ENCODE data around the gene BARHL2.

The BARHL2 gene

DNA sequence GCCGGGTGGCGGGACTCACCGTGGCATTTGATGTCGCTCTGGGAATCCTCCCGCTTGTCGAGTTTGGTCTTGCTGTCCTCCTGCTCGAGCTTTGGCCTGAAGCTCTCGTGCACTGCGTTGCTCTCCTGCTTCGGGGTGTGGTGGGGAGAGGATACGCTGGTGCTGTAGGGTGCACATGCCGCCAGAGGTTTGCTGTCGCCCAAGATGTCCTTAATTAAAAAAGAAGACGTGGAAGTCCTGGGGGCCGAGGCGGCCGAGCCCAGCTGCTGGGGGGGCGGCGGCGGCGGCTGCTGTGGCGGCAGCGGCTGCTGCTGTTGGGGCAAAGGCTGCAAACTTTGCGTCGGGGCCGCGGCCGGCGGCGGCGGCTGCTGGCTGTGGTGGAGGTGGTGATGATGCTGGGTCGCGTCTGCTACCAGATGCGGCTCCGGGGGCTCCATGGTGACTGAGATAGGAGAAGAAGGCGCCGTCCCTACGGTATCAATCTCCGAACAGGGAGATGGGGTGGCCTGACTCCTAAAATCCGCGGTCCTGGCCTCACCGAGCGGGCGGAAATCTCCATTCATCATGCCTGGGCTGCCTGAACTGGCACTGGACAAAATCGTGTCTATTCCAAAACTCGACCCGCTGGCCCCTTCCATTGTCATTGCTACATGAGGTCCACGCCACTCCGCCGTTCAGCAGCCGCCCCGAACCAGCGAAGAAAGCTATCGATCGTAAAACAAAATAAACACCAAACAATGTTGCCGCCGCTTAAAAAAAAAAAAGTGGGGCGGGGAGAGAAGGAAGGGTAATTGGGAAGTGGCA is at the start of gene BARHL2:
BARHL2 (minus strand) TSS at position 751 of the 804 bp plus-strand sequence; CDS start at position 644, 107 bp downstream.
- Histone ChIP-seq H3K27me3 (ENCODE audit: control insufficient read depth in 5 of 5, insufficient read depth in 4 of 5, low read length in 5 of 5) (peaks cover 70 to 89% (median 75%) of the 10 kb centered on the region in 5 donors), H3K4me1 (ENCODE audit: control insufficient read depth in 5 of 5, insufficient read depth in 5 of 5, low read length in 5 of 5) (peaks cover 0 to 38% (median 30%) of the 10 kb centered on the region in 5 donors), H3K36me3 (ENCODE audit: control insufficient read depth in 5 of 5, insufficient read depth in 5 of 5, low read length in 5 of 5) (no peaks in the 10 kb centered on the region), H3K27ac (ENCODE audit: low read depth, low read length) (no peak within 1 kb of the TSS), H3K9ac (ENCODE audit: low read length in 5 of 5) (no peak within 1 kb of the TSS), H3K9me3 (ENCODE audit: control insufficient read depth in 5 of 5, low read length in 5 of 5) (peaks cover 0 to 3% (median 0%) of the 10 kb centered on the region in 5 donors), H3K4me3 (ENCODE audit: low read depth in 1 of 5, low read length in 5 of 5) (peak within 1 kb of the TSS; percentile 50 to 66 (median 64))

DNA sequence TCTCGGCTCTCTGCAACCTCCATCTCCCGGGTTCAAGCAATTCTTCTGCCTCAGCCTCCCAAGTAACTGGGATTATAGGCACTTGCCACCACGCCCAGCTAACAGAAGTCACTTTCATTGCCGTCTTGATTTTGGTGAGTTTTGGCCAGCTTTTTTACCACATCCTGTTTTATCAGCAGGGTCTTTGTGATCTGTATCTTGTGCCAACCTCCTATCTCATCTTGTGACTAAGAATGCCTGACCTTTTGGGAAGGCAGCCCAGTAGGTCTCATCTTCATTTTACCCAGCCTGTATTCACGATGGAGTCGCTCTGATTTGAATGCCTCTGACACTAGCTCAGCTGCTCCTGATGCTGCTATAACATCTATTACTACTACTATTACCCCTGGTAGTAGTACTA is 46.8 kb upstream of the BARHL2 start:
- no peak overlapping the region for H3K9ac ChIP-seq (ENCODE audit: low read length in 5 of 5)
- H3K4me3 ChIP-seq (ENCODE audit: low read depth in 1 of 5, low read length in 5 of 5): no peak overlapping the region
- no peak overlapping the region for H3K27ac ChIP-seq (ENCODE audit: low read depth, low read length)
- H3K36me3 ChIP-seq (ENCODE audit: control insufficient read depth in 5 of 5, insufficient read depth in 5 of 5, low read length in 5 of 5): no peaks in the 10 kb centered on the region
- H3K9me3 ChIP-seq (ENCODE audit: control insufficient read depth in 5 of 5, low read length in 5 of 5): no peaks in the 10 kb centered on the region
- H3K4me1 ChIP-seq (ENCODE audit: control insufficient read depth in 5 of 5, insufficient read depth in 5 of 5, low read length in 5 of 5): peaks cover 0 to 11% (median 0%) of the 10 kb centered on the region in 5 donors
- H3K27me3 ChIP-seq (ENCODE audit: control insufficient read depth in 5 of 5, insufficient read depth in 4 of 5, low read length in 5 of 5): peaks cover 0 to 12% (median 8%) of the 10 kb centered on the region in 5 donors

DNA sequence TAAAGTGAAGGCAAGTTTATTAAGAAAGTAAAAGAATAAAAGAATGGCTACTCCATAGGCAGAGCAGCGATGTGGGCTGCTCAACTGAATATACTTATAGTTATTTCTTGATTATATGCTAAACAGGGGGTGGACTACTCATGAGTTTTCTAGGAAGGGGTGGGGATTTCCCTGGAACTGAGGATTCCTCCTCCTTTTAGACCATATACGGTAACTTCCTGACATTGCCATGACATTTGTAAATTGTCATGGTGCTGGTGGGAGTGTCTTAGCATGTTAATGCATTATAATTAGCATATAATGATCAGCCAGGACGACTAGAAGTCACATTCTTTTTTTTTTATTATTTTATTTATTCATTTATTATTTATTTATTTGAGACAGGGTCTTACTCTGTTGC is 46.4 kb upstream of the BARHL2 start:
- Histone ChIP-seq H3K9me3 (ENCODE audit: control insufficient read depth in 5 of 5, low read length in 5 of 5) (no peaks in the 10 kb centered on the region), H3K36me3 (ENCODE audit: control insufficient read depth in 5 of 5, insufficient read depth in 5 of 5, low read length in 5 of 5) (no peaks in the 10 kb centered on the region), H3K9ac (ENCODE audit: low read length in 5 of 5) (no peak overlapping the region), H3K4me1 (ENCODE audit: control insufficient read depth in 5 of 5, insufficient read depth in 5 of 5, low read length in 5 of 5) (peaks cover 0 to 11% (median 0%) of the 10 kb centered on the region in 5 donors), H3K4me3 (ENCODE audit: low read depth in 1 of 5, low read length in 5 of 5) (no peak overlapping the region), H3K27ac (ENCODE audit: low read depth, low read length) (no peak overlapping the region), H3K27me3 (ENCODE audit: control insufficient read depth in 5 of 5, insufficient read depth in 4 of 5, low read length in 5 of 5) (peaks cover 0 to 12% (median 7%) of the 10 kb centered on the region in 5 donors)

DNA sequence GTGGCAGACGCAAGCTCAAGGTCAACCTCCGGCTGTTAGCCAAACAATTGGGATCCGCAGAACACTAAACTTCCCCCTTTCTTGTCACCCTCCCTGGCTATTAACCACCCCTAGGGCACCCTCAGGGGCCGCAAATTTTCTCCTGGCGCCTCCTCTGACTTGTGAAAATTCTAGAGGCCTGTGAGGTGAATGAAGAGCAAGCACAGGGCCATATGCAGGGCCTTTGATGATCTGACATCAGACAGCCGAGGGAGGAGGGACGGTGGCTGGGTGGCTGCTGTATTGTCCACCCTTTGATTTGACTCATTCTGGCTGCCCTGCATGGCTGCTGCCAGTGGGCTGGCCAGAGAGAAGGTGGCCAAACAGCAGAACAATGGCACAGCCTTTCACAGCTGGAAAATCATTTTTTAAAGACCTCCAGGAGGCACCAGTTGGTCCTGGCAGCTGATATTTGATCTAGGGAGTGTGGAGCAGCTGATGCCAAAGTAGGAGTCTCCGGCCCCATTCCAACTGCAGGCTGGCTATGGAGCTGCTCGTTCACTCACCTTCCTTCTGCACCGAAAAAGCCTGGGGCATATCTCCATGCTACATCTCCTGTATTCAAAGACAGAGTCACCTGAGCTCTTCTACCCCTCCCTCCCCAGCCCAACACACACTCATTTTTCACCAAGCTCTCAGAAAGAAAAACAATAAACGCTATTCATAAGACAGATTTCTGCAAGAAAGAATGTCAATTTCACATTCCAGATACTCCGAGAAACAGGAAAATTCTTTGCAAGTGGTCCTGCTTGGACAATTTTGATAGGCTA is 44.9 kb upstream of the BARHL2 start:
- no peak overlapping the region for H3K9ac ChIP-seq (ENCODE audit: low read length in 5 of 5)
- no peak overlapping the region for H3K27ac ChIP-seq (ENCODE audit: low read depth, low read length)
- no peak overlapping the region for H3K4me3 ChIP-seq (ENCODE audit: low read depth in 1 of 5, low read length in 5 of 5)
- H3K36me3 ChIP-seq (ENCODE audit: control insufficient read depth in 5 of 5, insufficient read depth in 5 of 5, low read length in 5 of 5): no peaks in the 10 kb centered on the region
- no peaks in the 10 kb centered on the region for H3K9me3 ChIP-seq (ENCODE audit: control insufficient read depth in 5 of 5, low read length in 5 of 5)
- H3K4me1 ChIP-seq (ENCODE audit: control insufficient read depth in 5 of 5, insufficient read depth in 5 of 5, low read length in 5 of 5): peaks cover 0 to 11% (median 0%) of the 10 kb centered on the region in 5 donors
- H3K27me3 ChIP-seq (ENCODE audit: control insufficient read depth in 5 of 5, insufficient read depth in 4 of 5, low read length in 5 of 5): peaks cover 0 to 17% (median 7%) of the 10 kb centered on the region in 5 donors

DNA sequence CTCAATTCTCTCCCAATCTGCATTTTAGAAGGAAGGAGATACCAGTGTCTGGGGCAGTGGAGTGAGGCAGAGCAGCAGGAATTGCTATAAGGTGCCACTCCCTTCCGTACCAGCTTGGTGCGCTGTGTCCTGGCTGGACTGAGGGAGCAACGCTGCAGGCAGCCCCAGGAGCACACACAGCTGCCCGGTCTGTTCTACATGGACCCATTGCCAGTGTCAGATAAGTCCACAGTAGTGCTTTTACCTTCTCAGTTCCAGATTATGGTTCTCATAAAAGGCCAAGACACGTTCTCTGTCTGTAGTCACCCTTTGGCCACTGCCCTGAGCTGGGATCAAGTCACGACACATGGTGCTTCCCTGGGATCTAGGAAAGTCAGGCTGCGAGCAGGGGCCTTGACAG is 44.1 kb upstream of the BARHL2 start:
- Histone ChIP-seq H3K27ac (ENCODE audit: low read depth, low read length) (no peak overlapping the region), H3K4me1 (ENCODE audit: control insufficient read depth in 5 of 5, insufficient read depth in 5 of 5, low read length in 5 of 5) (peaks cover 0 to 11% (median 0%) of the 10 kb centered on the region in 5 donors), H3K36me3 (ENCODE audit: control insufficient read depth in 5 of 5, insufficient read depth in 5 of 5, low read length in 5 of 5) (no peaks in the 10 kb centered on the region), H3K9ac (ENCODE audit: low read length in 5 of 5) (no peak overlapping the region), H3K4me3 (ENCODE audit: low read depth in 1 of 5, low read length in 5 of 5) (no peak overlapping the region), H3K9me3 (ENCODE audit: control insufficient read depth in 5 of 5, low read length in 5 of 5) (no peaks in the 10 kb centered on the region), H3K27me3 (ENCODE audit: control insufficient read depth in 5 of 5, insufficient read depth in 4 of 5, low read length in 5 of 5) (peaks cover 0 to 17% (median 7%) of the 10 kb centered on the region in 5 donors)

DNA sequence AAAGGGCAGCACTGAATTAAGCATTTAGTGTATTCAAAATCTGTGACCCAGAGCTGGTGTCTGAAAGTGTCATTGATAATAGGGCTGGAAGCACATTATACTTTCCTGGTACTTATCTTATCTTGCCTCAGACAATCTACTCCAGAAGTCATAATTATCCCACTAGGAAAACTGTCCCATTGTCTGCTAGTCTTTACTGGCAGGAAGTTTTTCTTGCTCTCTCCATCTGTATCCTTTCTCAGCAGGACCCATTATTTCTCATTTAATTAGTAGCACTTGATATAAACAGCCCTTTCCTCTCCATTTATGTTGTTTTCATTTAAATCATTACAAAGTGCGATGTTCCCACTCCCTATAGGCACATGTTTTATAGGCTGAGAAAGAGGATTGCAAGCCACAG is 36.5 kb upstream of the BARHL2 start:
- Histone ChIP-seq H3K4me1 (ENCODE audit: control insufficient read depth in 5 of 5, insufficient read depth in 5 of 5, low read length in 5 of 5) (no peaks in the 10 kb centered on the region), H3K9me3 (ENCODE audit: control insufficient read depth in 5 of 5, low read length in 5 of 5) (no peaks in the 10 kb centered on the region), H3K9ac (ENCODE audit: low read length in 5 of 5) (no peak overlapping the region), H3K4me3 (ENCODE audit: low read depth in 1 of 5, low read length in 5 of 5) (no peak overlapping the region), H3K27ac (ENCODE audit: low read depth, low read length) (no peak overlapping the region), H3K27me3 (ENCODE audit: control insufficient read depth in 5 of 5, insufficient read depth in 4 of 5, low read length in 5 of 5) (peaks cover 0 to 5% (median under 1%) of the 10 kb centered on the region in 5 donors), H3K36me3 (ENCODE audit: control insufficient read depth in 5 of 5, insufficient read depth in 5 of 5, low read length in 5 of 5) (no peaks in the 10 kb centered on the region)

DNA sequence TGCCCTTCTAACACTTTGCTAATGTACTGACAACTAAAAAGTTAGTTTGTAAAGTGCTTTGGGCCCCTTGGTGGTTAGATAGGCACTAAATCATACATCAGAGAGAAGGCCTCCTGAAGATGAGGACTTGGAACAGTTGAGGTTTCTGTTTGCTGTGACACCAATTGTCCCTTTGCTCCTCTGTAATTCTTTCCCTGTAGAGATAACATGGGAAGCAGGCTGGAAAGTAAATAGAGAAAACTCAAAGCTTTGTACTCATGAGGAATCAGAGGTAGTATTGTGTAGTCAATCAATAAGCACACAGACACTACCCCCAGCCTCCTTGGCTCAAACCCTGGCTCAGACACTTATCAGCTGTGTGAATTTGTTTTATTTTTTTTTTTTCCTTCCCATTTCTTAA is 31.6 kb upstream of the BARHL2 start:
- Histone ChIP-seq H3K9ac (ENCODE audit: low read length in 5 of 5) (no peak overlapping the region), H3K4me1 (ENCODE audit: control insufficient read depth in 5 of 5, insufficient read depth in 5 of 5, low read length in 5 of 5) (no peaks in the 10 kb centered on the region), H3K27ac (ENCODE audit: low read depth, low read length) (no peak overlapping the region), H3K9me3 (ENCODE audit: control insufficient read depth in 5 of 5, low read length in 5 of 5) (no peaks in the 10 kb centered on the region), H3K36me3 (ENCODE audit: control insufficient read depth in 5 of 5, insufficient read depth in 5 of 5, low read length in 5 of 5) (no peaks in the 10 kb centered on the region), H3K27me3 (ENCODE audit: control insufficient read depth in 5 of 5, insufficient read depth in 4 of 5, low read length in 5 of 5) (peaks cover 0 to 4% (median 0%) of the 10 kb centered on the region in 5 donors), H3K4me3 (ENCODE audit: low read depth in 1 of 5, low read length in 5 of 5) (no peak overlapping the region)

DNA sequence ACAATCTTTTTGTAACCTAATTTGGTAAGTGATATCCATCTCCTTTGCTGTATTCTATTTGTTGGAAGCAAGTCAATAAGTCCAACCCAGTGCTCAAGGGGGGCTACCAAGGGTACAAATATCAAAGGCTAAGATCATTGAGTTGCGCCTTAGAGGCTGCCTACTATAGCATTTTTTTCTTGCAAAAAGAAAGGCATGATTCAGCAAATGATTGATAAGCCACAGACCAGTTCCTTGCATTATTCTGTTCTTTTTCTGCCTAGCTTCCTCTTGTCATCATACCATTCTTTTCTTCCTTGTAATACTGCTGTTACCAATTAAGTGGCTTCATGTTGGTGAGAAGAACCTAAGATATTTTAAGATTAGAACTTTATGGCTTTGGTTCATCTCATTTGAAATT is 29.8 kb upstream of the BARHL2 start:
- no peak overlapping the region for H3K27ac ChIP-seq (ENCODE audit: low read depth, low read length)
- peaks cover 0 to 4% (median 0%) of the 10 kb centered on the region in 5 donors for H3K27me3 ChIP-seq (ENCODE audit: control insufficient read depth in 5 of 5, insufficient read depth in 4 of 5, low read length in 5 of 5)
- H3K9ac ChIP-seq (ENCODE audit: low read length in 5 of 5): no peak overlapping the region
- H3K4me3 ChIP-seq (ENCODE audit: low read depth in 1 of 5, low read length in 5 of 5): no peak overlapping the region
- H3K36me3 ChIP-seq (ENCODE audit: control insufficient read depth in 5 of 5, insufficient read depth in 5 of 5, low read length in 5 of 5): no peaks in the 10 kb centered on the region
- H3K4me1 ChIP-seq (ENCODE audit: control insufficient read depth in 5 of 5, insufficient read depth in 5 of 5, low read length in 5 of 5): no peaks in the 10 kb centered on the region
- H3K9me3 ChIP-seq (ENCODE audit: control insufficient read depth in 5 of 5, low read length in 5 of 5): no peaks in the 10 kb centered on the region

DNA sequence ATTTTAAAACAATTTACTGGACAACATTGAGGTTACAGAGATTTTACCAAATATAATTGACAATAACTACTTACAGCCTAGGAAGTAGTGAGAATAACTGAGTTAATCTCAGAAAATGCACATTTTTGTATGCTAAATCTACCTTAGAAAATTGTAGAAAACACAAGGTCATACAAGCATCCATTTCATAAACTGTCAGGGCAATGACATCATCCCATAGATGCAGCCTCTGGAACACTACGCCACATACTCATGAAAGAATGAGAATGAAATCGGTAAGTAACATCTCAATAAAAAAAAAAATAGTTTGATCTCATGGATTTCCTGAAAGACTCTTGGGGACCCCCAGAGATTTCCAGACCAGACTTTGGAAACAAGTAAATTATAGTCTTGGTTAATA is 28.9 kb upstream of the BARHL2 start:
- H3K27me3 ChIP-seq (ENCODE audit: control insufficient read depth in 5 of 5, insufficient read depth in 4 of 5, low read length in 5 of 5): peaks cover 0 to 7% (median 0%) of the 10 kb centered on the region in 5 donors
- H3K4me1 ChIP-seq (ENCODE audit: control insufficient read depth in 5 of 5, insufficient read depth in 5 of 5, low read length in 5 of 5): no peaks in the 10 kb centered on the region
- no peak overlapping the region for H3K9ac ChIP-seq (ENCODE audit: low read length in 5 of 5)
- no peak overlapping the region for H3K4me3 ChIP-seq (ENCODE audit: low read depth in 1 of 5, low read length in 5 of 5)
- no peak overlapping the region for H3K27ac ChIP-seq (ENCODE audit: low read depth, low read length)
- no peaks in the 10 kb centered on the region for H3K9me3 ChIP-seq (ENCODE audit: control insufficient read depth in 5 of 5, low read length in 5 of 5)
- no peaks in the 10 kb centered on the region for H3K36me3 ChIP-seq (ENCODE audit: control insufficient read depth in 5 of 5, insufficient read depth in 5 of 5, low read length in 5 of 5)

DNA sequence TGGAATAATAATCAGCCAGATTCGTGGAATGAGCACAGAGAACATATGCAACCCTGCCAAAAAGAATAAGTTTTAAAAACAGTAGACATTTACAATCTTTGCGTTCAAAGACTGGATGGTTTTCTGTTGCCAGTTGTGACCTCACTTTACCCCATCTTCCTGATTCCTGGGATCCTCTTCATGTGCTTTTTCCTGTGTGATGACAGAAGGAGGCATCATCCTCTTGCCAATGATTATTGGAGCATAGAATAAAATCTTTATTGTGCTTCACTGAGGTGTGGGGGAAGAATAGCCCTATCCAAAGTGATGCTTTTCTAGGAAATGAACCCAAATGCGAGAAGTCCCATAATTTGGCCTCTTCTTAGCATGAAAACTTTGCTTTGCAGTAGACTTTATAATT is 15.0 kb upstream of the BARHL2 start:
- Histone ChIP-seq H3K9ac (ENCODE audit: low read length in 5 of 5) (no peak overlapping the region), H3K36me3 (ENCODE audit: control insufficient read depth in 5 of 5, insufficient read depth in 5 of 5, low read length in 5 of 5) (no peaks in the 10 kb centered on the region), H3K4me1 (ENCODE audit: control insufficient read depth in 5 of 5, insufficient read depth in 5 of 5, low read length in 5 of 5) (peaks cover 0 to 22% (median 20%) of the 10 kb centered on the region in 5 donors), H3K4me3 (ENCODE audit: low read depth in 1 of 5, low read length in 5 of 5) (no peak overlapping the region), H3K27ac (ENCODE audit: low read depth, low read length) (no peak overlapping the region), H3K27me3 (ENCODE audit: control insufficient read depth in 5 of 5, insufficient read depth in 4 of 5, low read length in 5 of 5) (peaks cover 28 to 56% (median 42%) of the 10 kb centered on the region in 5 donors), H3K9me3 (ENCODE audit: control insufficient read depth in 5 of 5, low read length in 5 of 5) (no peaks in the 10 kb centered on the region)

Measured in subcutaneous abdominal adipose tissue (tissue), 5 donors.